Progenitor cell of endocrine pancreas (in vitro differentiated cells): ENCODE results near the gene SEPSECS. TPM values are rescaled to one million over a fixed set of nuclear protein-coding genes. Genes with fewer than 3 reads are reported as not detected.

Experiments
- DNase-seq: peaks from one replicate; pipeline ENCODE4 v3.0.0; 2021; ENCODE audit warnings: low spot score; ENCODE audit not compliant: unreplicated experiment
- H3K27ac Mint-ChIP-seq: 2 replicates; pipeline ENCODE4 v1.8.0; 2021; ENCODE audit warnings: mild to moderate bottlenecking, moderate library complexity, mixed read lengths
- H3K27me3 Mint-ChIP-seq: 2 replicates; pipeline ENCODE4 v1.8.0; 2021; ENCODE audit warnings: mixed read lengths
- H3K36me3 Mint-ChIP-seq: 2 replicates; pipeline ENCODE4 v1.8.0; 2022; ENCODE audit warnings: mixed read lengths; ENCODE audit not compliant: insufficient read depth
- H3K4me1 Mint-ChIP-seq: 2 replicates; pipeline ENCODE4 v1.8.0; 2021; ENCODE audit warnings: low read depth, mixed read lengths
- H3K4me3 Mint-ChIP-seq: 2 replicates; pipeline ENCODE4 v1.8.0; 2021; ENCODE audit warnings: low read depth, mild to moderate bottlenecking, moderate library complexity, mixed read lengths
- H3K9me3 Mint-ChIP-seq: 2 replicates; pipeline ENCODE4 v1.8.0; 2021; ENCODE audit warnings: low read depth, mixed read lengths
- CTCF ChIP-seq: fragments of 200-600 bp; sonication (generic); IDR thresholded peaks from one replicate; pipeline ENCODE4 v1.5.0; 2021; ENCODE audit warnings: antibody characterized with exemption, mild to moderate bottlenecking; ENCODE audit not compliant: unreplicated experiment
- total RNA-seq: library from RNA; stranded (reverse); gene quantifications from 2 replicates; pipeline ENCODE4 v1.2.1, GENCODE V29; 2021

SEPSECS gene
- total RNA-seq, 1 donor from 2014 or later: 8.8 TPM

DNA sequence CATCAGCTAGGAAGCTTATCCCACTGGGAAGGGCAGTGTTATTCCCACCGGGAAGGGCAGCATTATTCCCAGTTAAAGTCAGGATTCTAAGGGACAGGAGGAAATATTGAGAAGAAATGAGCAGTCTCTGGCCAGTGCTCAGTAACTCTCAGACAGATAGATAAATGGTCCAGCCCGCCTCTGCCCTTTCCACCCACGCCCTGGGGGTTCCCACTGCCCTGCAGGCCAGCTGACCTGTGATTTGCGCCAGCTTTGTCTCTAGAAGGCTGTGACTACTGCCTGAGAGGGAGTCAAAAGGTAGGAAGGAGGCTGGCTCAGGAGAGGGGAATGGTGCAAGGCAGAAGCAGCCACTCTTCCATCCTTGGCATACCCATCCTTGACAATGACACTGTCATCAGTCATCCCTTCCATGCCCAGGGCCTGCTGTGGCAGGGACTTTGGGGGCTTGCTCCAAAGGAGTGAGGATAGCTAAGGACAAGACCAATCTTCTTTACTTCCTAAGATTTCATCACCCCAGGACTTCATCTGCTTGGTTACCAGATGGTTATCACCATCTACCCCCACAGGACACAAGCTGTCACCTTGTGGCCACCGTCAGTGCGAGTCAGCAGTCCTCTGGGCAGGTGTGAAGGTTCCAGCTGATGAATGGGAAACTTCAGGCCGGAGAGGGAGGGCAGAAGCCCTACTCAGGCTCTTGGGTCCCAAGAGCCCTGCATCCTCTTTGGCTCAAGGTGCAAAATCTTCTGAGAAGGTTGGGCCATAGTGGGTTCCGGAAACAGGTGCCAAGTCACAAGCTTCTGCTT is 49.5 kb downstream of the SEPSECS start:
- TF ChIP-seq CTCF: no peak
- Mint-ChIP-seq H3K27me3 (peaks cover 16% of the 10 kb centered on the region), H3K4me1 (peaks cover 2% of the 10 kb centered on the region), H3K4me3 (no peak overlapping the region), H3K27ac (no peak overlapping the region), H3K36me3 (no peaks in the 10 kb centered on the region), H3K9me3 (no peaks in the 10 kb centered on the region)
- no peak for DNase-seq

DNA sequence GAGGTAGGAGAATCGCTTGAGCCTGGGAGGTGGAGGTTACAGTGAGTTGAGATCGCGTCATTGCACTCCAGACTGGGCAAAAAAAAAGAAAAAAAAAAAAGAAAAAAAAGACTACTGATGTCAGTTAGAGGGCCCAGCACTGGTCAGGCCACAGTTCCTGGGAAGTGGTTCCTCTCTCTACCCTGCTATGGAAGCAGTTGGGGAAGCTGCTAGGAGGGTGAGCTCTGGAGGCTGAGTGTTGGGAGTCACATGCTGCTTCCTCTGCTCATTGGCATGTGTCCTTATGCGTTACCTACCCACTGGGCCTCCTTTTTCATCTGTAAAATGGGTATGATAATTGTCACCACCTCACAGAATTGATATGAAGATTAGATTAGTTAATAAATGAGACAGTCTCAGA is 50.7 kb downstream of the SEPSECS start:
- Mint-ChIP-seq H3K36me3 (no peaks in the 10 kb centered on the region), H3K9me3 (no peaks in the 10 kb centered on the region), H3K27me3 (peaks cover 16% of the 10 kb centered on the region), H3K4me1 (peaks cover 2% of the 10 kb centered on the region), H3K27ac (no peak overlapping the region), H3K4me3 (no peak overlapping the region)
- no peak for TF ChIP-seq CTCF
- DNase-seq: no peak

GRCh38 chr4:25108556-25108955 is 51.7 kb downstream of the SEPSECS start:
- Mint-ChIP-seq H3K4me1 (peaks cover under 1% of the 10 kb centered on the region), H3K27ac (no peak overlapping the region), H3K27me3 (peaks cover 11% of the 10 kb centered on the region), H3K36me3 (no peaks in the 10 kb centered on the region), H3K9me3 (no peaks in the 10 kb centered on the region), H3K4me3 (no peak overlapping the region)
- no peak for DNase-seq
- no peak for TF ChIP-seq CTCF

- Mint-ChIP-seq H3K27ac (no peak overlapping the region), H3K4me1 (no peaks in the 10 kb centered on the region), H3K27me3 (peaks cover 8% of the 10 kb centered on the region), H3K4me3 (no peak overlapping the region), H3K9me3 (no peaks in the 10 kb centered on the region), H3K36me3 (no peaks in the 10 kb centered on the region)
- DNase-seq: no peak
- no peak for TF ChIP-seq CTCF
These were observed 52.3 kb downstream of the SEPSECS start for GRCh38 chr4:25107827-25108516.

GRCh38 chr4:25106363-25107151 is 53.7 kb downstream of the SEPSECS start:
- no peak for TF ChIP-seq CTCF
- Mint-ChIP-seq H3K27me3 (no peaks in the 10 kb centered on the region), H3K9me3 (peaks cover 4% of the 10 kb centered on the region), H3K27ac (no peak overlapping the region), H3K4me3 (no peak overlapping the region), H3K4me1 (no peaks in the 10 kb centered on the region), H3K36me3 (no peaks in the 10 kb centered on the region)
- no peak for DNase-seq
